Muscle of back (tissue), 11 donors: ENCODE measurements around the gene KLHL11. TPM values are rescaled to one million over a fixed set of nuclear protein-coding genes. Genes with fewer than 3 reads are reported as not detected.
"Not testable (repeated sequence)": the region's sequence is repeated elsewhere in the genome, so short reads cannot be mapped to it uniquely, and the experiment has no call there.

Experiments
- DNase-seq, 3 donors: peaks; one replicate each; pipeline versions ENCODE4 v3.0.0 to v3.0.0-alpha.2; 2013
- polyA plus RNA-seq, 10 donors: library from polyadenylated mRNA; unstranded; fragments of 120-200 nt; gene quantifications; one replicate each; pipeline ENCODE4 v1.2.1, GENCODE V29; 2013; ENCODE audit not compliant: insufficient read length in 10 of 10

KLHL11 gene
- polyA plus RNA-seq, 10 donors = 4.4 to 6.4 (median 5.6) TPM

GRCh38 chr17:41891135-41892020 lies 26.2 kb upstream of the KLHL11 start:
- DNase-seq = no peak

DNA sequence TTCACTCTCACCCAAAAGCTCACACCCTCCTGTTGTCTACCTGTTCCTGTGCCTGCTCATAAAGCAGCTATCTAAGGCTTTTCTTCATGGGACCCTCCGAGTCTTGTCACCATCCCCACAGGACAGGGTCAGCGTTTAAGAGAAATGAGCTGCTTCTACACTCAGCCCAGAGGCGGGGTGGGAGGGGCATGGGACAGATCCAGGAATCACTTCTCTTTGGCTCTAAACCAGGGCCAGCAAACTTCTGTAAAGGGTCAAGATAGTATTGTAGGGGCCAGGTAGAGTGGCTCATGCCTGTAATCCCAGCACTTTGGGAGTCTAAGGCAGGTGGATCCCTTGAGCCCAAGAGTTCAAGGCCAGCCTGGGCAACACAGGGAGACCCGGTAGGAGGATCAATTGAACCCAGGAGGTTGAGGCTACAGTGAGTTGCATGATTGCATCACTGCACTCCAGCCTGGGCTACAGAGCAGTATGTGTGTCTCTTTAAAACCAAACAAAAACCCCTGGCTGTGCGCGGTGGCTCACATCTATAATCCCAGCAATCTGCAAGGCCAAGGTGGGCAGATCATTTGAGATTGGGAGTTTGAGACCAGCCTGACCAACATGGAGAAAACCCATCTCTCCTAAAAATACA lies 23.2 kb upstream of the KLHL11 start:
- DNase-seq = no peak

- no peak for DNase-seq
Observed at GRCh38 chr17:41885733-41886132, 20.5 kb upstream of the KLHL11 start.

DNA sequence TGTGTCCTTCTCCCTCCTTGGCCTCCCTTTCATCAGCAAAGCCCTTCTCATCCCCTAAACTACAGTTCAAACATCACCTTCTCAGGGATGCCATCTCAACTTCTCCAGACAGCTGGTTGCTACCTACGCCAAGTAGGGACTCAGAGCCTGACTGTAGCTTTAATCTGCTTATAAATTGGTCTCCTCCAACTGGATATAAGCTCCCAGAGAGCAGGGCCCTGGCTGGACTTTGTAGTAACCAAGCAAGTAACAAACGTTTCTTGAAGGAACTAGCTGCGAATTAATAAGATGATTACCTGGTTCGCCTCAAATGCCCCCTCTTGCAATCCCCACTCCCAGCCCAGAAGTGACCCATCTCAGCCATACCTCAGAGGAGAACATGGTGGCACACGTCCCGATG lies 17.5 kb upstream of the KLHL11 start:
- no peak for DNase-seq

GRCh38 chr17:41880130-41880529 lies 14.9 kb upstream of the KLHL11 start:
- no peak for DNase-seq

GRCh38 chr17:41874293-41874670 lies 9.1 kb upstream of the KLHL11 start:
- DNase-seq = not testable (repeated sequence)

DNA sequence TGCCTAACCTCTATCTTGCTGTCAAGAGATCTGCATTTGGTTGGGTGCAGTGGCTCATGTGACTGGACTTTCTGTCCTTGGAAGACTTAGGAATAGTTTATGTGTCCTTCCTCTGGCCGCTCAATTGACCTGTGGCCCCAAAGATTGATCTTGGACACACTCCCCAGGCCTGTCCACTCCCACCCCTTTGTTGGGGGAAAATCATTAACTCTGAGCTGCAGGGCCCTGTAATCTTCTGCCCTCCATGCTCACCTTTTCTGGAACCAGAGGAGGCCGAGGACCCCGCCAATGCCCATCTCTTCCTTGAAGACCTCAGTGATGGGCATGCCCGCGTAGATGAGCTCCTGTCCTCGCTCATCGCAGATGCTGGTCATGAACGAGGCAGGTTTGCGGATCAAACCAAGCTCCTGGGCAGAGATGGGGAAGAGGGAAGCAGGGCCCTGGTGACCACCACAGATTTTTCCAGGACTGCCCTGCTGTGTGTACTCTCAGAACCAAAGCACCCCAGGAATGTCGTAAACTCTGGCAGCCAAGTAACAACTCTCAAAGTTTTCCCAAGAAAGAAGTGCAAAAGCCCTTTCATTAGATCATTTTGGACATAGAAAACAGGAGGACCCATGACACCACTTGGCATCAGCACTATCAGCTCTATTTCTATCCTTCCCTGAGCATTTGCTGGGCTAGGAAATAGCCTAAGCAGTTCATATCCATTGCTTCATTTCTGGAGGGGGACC lies 8.5 kb upstream of the KLHL11 start:
- DNase-seq = no peak

GRCh38 chr17:41871789-41872188 lies 6.6 kb upstream of the KLHL11 start:
- DNase-seq = no peak

GRCh38 chr17:41870627-41871026 lies 5.4 kb upstream of the KLHL11 start:
- no peak for DNase-seq

GRCh38 chr17:41870097-41870496 lies 4.9 kb upstream of the KLHL11 start:
- DNase-seq = no peak

- no peak for DNase-seq
Observed at GRCh38 chr17:41869426-41869825, 4.2 kb upstream of the KLHL11 start.

DNA sequence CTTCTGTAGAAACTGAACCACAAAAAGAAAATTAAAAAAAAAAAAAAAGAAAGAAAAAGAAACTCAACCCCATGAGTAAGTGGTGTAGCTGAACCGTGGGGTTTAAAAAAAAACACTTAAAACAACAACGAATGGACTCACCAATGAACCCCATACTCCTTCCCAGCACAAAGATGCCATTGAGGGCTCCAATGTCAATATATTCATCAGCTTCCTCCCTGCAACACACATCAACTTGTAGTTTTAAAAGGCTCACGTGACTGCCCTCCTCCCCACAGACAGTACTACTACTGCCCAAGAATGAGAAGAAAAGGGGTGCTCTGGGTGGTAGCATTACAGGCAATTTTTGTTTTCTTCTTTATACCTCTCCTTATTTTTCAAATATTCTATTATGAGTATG lies 3.3 kb upstream of the KLHL11 start:
- DNase-seq = no peak

DNA sequence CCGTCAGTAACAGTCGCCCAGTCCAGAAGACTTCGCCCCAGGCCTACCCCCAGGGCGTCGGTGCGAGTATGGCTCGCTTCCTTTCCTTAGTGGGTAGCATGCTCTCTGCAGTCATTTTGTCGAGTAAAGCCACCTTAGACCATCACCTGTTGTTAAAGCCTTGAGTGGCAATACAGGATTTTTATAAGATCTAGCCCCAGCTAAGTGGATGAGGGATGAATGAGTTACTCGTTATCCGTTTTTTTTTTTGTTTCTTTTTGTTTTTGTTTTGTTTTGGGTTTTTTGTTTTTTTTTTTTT lies 322 bp upstream of the KLHL11 start:
- DNase-seq = no peak

DNA sequence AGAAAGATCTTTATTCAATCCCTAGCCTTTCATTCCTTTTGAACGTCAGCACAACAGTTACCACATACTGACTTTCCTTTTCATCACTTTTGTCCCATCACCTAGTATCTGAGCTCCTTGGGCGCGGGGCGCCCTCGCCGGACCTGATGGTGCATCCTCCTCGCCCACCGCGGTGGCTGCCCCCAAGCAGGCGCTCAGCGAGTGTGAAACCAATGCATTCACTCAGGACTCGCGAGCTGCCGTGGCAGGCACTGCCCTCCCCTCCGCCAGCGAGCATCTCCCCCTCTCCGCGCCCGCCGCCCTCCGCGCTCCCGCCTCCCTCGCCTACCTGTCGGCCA lies 756 bp downstream of the KLHL11 start:
- DNase-seq = no peak

DNA sequence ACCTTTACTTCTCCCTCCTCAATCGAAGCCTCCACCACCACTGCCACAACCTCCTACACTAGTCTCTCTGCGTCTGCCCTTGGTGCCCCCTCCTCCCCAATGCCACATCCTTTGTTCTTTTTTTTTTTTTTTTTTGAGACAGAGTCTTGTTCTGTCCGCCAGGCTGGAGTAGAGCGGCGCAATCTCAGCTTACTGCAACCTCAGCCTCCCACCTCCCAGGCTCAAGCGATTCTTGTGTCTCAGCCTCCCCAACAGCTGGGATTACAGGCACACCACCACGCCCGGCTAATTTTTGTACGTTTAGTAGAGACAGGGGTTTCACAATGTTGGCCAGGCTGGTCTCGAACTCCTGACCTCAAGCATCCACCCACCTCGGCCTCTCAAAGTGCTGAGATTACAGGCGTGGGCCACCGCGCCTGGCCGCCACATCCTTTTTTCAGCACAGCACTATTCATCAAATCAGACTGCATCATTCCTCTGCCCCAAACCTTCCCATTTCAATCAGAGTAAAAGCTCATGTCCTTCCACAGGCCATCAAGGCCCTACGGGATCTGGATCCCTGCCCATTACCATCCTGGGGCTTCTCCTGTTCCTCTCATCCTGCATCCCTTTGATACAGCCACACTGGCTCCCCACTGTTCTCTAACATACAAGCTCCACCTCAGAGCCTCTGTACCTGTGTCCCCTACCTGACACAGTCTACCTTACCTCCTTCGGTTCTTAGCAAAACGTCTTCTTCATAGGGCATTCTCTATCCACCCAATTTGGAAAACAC lies 2.0 kb downstream of the KLHL11 start:
- DNase-seq = no peak

DNA sequence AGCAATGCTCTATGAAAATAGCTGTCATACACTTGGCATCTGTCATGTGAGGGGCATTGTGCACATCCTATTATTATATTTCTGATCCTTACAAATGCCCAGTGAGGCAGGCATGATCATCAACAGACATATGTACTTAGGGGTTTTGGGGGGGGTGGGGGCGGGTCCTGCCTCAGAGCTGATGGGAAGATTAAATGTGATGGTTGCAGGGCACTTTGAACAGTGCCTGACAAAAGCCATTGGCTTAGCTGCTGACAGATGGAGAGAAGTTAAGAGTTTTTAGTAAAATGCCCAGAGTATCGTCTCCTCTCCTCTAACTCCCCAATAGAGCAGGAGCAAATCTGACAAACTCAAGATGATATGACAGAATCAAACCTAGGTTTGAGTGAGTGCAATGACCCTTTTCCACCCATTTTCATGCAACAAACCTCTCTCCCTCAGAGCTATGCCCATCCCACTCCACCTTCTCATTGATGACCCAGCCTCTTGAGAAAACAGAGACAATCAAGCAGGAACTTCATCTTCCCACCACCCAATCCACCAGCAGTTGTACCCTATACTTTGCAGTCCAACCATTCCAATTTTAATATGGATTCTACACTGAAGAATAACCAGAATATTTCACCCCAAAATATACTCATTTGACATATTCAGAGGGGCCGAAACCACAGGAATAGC lies 4.8 kb downstream of the KLHL11 start:
- DNase-seq = no peak

DNA sequence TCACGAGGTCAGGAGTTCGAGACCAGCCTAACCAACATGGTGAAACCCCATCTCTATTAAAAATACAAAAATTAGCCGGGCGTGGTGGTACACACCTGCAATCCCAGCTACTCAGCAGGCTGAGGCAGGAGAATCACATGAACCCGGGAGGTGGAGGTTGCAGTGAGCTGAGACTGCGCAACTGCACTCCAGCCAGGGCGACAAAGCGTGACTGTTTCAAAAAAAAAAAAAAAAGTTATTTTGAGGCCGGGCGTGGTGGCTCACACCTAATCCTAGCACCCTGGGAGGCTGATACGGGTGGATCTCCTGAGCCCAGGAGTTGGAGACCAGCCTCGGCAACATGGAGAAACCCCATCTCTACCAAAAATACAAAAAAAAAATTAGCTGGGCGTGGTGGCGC lies 13.8 kb downstream of the KLHL11 start:
- not testable (repeated sequence) for DNase-seq

DNA sequence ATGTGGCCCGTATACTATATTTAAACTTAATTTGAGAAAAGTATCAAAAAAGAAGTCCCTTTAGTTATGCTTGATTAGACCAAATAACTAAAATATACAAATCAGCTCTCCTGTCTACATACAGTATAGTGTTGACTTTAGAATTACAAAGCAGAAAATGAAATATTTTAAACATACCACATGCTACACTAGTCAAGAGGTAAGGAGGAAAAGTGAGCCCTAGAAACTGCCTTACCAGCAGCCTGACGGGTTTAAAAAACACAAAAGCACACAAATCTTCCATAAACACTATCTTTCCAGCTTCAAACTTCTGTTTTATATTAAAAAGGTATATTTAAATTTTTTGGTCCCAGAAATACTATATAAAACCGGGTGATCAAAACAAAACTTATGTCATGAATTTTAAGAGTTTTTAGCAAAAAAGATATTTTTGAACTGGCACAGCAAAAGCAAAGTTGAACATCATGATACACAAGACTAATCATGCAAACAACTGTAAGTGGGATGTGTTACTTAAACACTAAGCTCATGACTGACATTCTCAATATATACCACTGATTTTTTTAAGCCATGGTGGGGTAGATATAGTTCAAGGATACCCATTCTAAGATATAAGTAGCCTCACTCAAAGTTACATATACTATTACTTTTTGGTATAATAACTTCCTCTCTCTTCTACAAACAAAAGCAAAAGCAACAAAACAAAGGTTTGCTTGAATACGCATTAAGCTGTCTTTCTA lies 15.8 kb downstream of the KLHL11 start:
- DNase-seq = no peak

GRCh38 chr17:41848788-41849187 lies 16.4 kb downstream of the KLHL11 start:
- DNase-seq = no peak

- no peak for DNase-seq
Observed at GRCh38 chr17:41844971-41845370, 20.3 kb downstream of the KLHL11 start.

GRCh38 chr17:41840781-41841180 lies 24.4 kb downstream of the KLHL11 start:
- DNase-seq = not testable (repeated sequence)
